NB4 (cell line): ENCODE results near the gene ERBB4.

Source experiments
- DNase-seq: peaks from one replicate; pipeline ENCODE4 v3.0.0; 2010; ENCODE audit warnings: low read depth
- H3K4me3 ChIP-seq: one replicate; pipeline ENCODE4 v1.5.1; 2011; ENCODE audit warnings: mild to moderate bottlenecking, low read depth, low read length, moderate library complexity
- MYC ChIP-seq: IDR thresholded peaks from 2 replicates; pipeline ENCODE4 v1.6.1; 2011; ENCODE audit warnings: low read depth, low read length
- POLR2A ChIP-seq: IDR thresholded peaks from 2 replicates; pipeline ENCODE4 v1.6.1; 2011; ENCODE audit warnings: mild to moderate bottlenecking; ENCODE audit not compliant: insufficient read length; ENCODE audit errors: extremely low read depth
- TF ChIP-seq, protein P1 (sequence below): IDR thresholded peaks from 2 replicates; pipeline ENCODE4 v1.6.1; 2011; ENCODE audit warnings: low read depth, low read length
- TF ChIP-seq, protein P2 (sequence below): IDR thresholded peaks from one replicate; pipeline ENCODE4 v1.5.1; 2012; ENCODE audit warnings: low read depth, low read length

The ERBB4 gene

GRCh38 chr2:212237350-212238095, 301.1 kb downstream of the ERBB4 start:
- no peak overlapping the region for H3K4me3 ChIP-seq
- TF ChIP-seq, protein P1, sequence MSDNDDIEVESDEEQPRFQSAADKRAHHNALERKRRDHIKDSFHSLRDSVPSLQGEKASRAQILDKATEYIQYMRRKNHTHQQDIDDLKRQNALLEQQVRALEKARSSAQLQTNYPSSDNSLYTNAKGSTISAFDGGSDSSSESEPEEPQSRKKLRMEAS, result no peak
- TF ChIP-seq MYC, result no peak
- no peak for TF ChIP-seq POLR2A
- TF ChIP-seq, protein P2, sequence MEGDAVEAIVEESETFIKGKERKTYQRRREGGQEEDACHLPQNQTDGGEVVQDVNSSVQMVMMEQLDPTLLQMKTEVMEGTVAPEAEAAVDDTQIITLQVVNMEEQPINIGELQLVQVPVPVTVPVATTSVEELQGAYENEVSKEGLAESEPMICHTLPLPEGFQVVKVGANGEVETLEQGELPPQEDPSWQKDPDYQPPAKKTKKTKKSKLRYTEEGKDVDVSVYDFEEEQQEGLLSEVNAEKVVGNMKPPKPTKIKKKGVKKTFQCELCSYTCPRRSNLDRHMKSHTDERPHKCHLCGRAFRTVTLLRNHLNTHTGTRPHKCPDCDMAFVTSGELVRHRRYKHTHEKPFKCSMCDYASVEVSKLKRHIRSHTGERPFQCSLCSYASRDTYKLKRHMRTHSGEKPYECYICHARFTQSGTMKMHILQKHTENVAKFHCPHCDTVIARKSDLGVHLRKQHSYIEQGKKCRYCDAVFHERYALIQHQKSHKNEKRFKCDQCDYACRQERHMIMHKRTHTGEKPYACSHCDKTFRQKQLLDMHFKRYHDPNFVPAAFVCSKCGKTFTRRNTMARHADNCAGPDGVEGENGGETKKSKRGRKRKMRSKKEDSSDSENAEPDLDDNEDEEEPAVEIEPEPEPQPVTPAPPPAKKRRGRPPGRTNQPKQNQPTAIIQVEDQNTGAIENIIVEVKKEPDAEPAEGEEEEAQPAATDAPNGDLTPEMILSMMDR, result no peak
- DNase-seq, result no peak

DNA sequence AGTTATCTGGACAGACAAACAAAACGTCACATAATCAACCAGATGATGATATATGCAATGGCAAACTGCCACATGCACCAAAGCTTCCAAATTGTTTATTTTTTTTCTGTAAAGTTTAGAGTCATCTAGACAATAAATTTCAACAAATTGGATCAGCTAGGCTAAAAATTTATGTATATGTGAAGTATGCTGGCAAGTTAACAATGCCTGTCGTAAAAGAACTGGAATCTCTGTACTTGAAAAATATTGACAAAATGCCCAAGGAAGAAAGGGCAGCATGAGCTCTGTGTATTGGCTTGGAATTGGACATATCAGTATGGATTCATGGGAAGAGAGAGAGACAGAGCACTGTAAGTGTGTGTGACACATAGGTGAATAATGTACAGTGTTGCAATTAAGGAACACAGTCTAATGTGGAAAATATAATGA, 309.8 kb downstream of the ERBB4 start:
- H3K4me3 ChIP-seq, result no peak overlapping the region
- no peak for DNase-seq
- TF ChIP-seq, protein P2, result no peak
- TF ChIP-seq, protein P1, result no peak
- TF ChIP-seq MYC (no peak), POLR2A (no peak)

DNA sequence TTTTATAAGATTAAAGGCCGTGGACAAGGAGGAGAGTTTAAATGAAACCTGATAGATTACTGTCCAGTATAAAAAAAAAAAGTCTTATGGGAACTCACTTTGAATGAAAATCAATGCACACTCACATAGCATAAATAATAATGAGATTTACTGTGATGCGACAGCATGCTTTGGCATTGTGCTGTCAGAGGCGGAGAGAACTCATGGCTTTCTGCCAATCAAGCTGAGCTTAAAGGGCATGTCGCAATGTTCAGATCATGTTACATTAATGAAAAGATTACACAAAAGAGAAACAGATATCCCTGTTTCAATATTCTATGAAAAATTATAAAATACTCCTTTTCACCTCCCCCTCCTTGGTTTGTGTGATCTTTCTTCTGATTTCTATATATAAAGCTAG, 310.8 kb downstream of the ERBB4 start:
- TF ChIP-seq, protein P1, result 0 out of 2 replicates have a peak, but pooled peaks have one; percentile 31
- TF ChIP-seq POLR2A, result no peak
- no peak overlapping the region for H3K4me3 ChIP-seq
- DNase-seq, result peak; percentile 10

GRCh38 chr2:212226114-212226513, 312.5 kb downstream of the ERBB4 start:
- no peak for TF ChIP-seq POLR2A
- TF ChIP-seq, protein P2, result no peak
- TF ChIP-seq MYC, result no peak
- TF ChIP-seq, protein P1, result no peak
- H3K4me3 ChIP-seq, result no peak overlapping the region
- no peak for DNase-seq

DNA sequence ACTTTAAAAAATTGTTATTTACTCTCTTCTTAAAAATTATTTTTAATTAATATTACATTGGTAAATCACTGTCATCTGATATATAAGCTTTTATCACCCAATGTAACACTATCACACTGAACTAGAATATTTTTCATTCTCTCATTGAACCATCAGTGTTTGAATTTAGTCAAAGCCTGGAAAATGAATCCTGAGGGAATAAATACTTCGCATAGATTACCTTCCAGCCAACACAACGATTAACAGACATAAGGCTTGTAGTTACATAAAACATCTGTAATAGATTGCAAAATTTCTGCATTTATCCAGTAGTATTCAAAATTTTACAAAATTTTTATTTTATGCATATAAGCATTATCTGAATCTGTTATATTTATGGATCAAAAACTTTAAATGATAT, 314.9 kb downstream of the ERBB4 start:
- H3K4me3 ChIP-seq, result no peak overlapping the region
- DNase-seq, result no peak
- TF ChIP-seq, protein P1, result no peak
- TF ChIP-seq MYC (no peak), POLR2A (no peak)
- TF ChIP-seq, protein P2, result no peak

- no peak overlapping the region for H3K4me3 ChIP-seq
- TF ChIP-seq MYC, result no peak
- TF ChIP-seq, protein P1, result no peak
- TF ChIP-seq, protein P2, result no peak
- TF ChIP-seq POLR2A, result no peak
- no peak for DNase-seq
Observed at GRCh38 chr2:212213191-212213590, 325.4 kb downstream of the ERBB4 start.
